Stomach (tissue), 9 donors: Measurements from ENCODE around the gene CUX1. TPM values are rescaled to one million over a fixed set of nuclear protein-coding genes. Genes with fewer than 3 reads are reported as not detected.

ENCODE experiments used
- DNase-seq, 2 donors: peaks; one replicate each; pipeline versions ENCODE4 v3.0.0 to v3.0.0-alpha.2; 2013 to 2019
- H3K27ac ChIP-seq, 5 donors: fragments of 200-600 bp in 4 of 5; sonication (generic) in 4 of 5; one replicate each; pipeline ENCODE4 v1.5.1; 2013 to 2019; ENCODE audit warnings: mild to moderate bottlenecking in 1 of 5, moderate library complexity in 1 of 5
- H3K27me3 ChIP-seq, 3 donors: fragments of 200-600 bp; sonication (generic); one replicate each; pipeline ENCODE4 v1.5.1; 2017 to 2019; ENCODE audit warnings: mixed run types in 1 of 3
- H3K36me3 ChIP-seq, 4 donors: fragments of 200-600 bp; sonication (generic); 1 replicate in 3 of 4; 2 replicates in 1 of 4; pipeline ENCODE4 v1.5.1; 2016 to 2019
- H3K4me1 ChIP-seq, 4 donors: fragments of 200-600 bp; sonication (generic); one replicate each; pipeline ENCODE4 v1.5.1; 2016 to 2019
- H3K4me3 ChIP-seq, 4 donors: fragments of 200-600 bp; sonication (generic) in 3 of 4; one replicate each; pipeline ENCODE4 v1.5.1; 2016 to 2019; ENCODE audit warnings: mild to moderate bottlenecking in 1 of 4
- H3K9me3 ChIP-seq, 4 donors: fragments of 200-600 bp; sonication (generic); one replicate each; pipeline ENCODE4 v1.5.1; 2016 to 2019
- CTCF ChIP-seq, 7 experiments: fragments of 450-650 bp in 4 of 7; fragments of 200-600 bp in 3 of 7; sonication (generic) in 3 of 7; IDR thresholded peaks; one replicate each; pipeline ENCODE4 v1.5.1; 2016 to 2019; ENCODE audit warnings: antibody characterized with exemption in 7 of 7, control low read depth in 2 of 7, mild to moderate bottlenecking in 1 of 7
- EP300 ChIP-seq: sonication (generic); formaldehyde crosslinking; IDR thresholded peaks from one replicate; pipeline ENCODE4 v1.6.1; 2017; ENCODE audit warnings: antibody characterized with exemption
- POLR2A ChIP-seq, 4 donors: fragments of 450-650 bp; IDR thresholded peaks; one replicate each; pipeline ENCODE4 v1.6.1; 2016; ENCODE audit warnings: antibody characterized with exemption in 4 of 4, control low read depth in 2 of 4, mild to moderate bottlenecking in 1 of 4, moderate library complexity in 1 of 4
- POLR2AphosphoS5 ChIP-seq, 3 donors: sonication (generic); formaldehyde crosslinking; IDR thresholded peaks; one replicate each; pipeline ENCODE4 v1.6.1; 2016; ENCODE audit warnings: antibody characterized with exemption in 3 of 3
- WGBS, 5 donors: extraction: QIAGEN DNeasy Blood & Tissue Kit in 3 of 5; methylation state at CpG; one replicate each; pipeline versions ENCODE4 v1.1.5 to v1.1.7; 2013 to 2018; 5-methylcytosine and 5-hydroxymethylcytosine counted together
- intact Hi-C: fragments of 100-400 bp; cut with DNase I; formaldehyde crosslinking; loops from one replicate; pipeline ENCODE4 v1.15.1; 2023; ENCODE audit warnings: low total_unique reads
- polyA plus RNA-seq, 3 donors: library from polyadenylated mRNA; stranded (reverse); fragments of 200-250 nt; gene quantifications; one replicate each; pipeline ENCODE4 v1.2.3, GENCODE V29; 2013
- total RNA-seq, 5 donors: library from RNA; depleted of rRNA; stranded (reverse); fragments of >200 nt; gene quantifications; one replicate each; pipeline versions ENCODE4 v1.1.0 to v1.2.3, GENCODE V29; 2014 to 2016
- donor health status: healthy with polysubstance abuse.
- donor health status: Bipolar disorder and iron deficiency.
- donor health status: healthy.

CUX1 gene
- total and polyA plus RNA-seq, 8 donors = 24.7 to 201 (median 54.7) TPM

GRCh38 chr7:101969997-101970585, 152.7 kb downstream of the CUX1 start:
- Histone ChIP-seq H3K4me1 (peaks cover 0 to 7% (median 3%) of the 10 kb centered on the region in 4 donors), H3K27ac (no peak overlapping the region), H3K36me3 (peaks cover 0 to 12% (median 3%) of the 10 kb centered on the region in 4 donors), H3K27me3 (no peaks in the 10 kb centered on the region), H3K4me3 (no peak overlapping the region), H3K9me3 (no peaks in the 10 kb centered on the region)
- TF ChIP-seq POLR2A (IDR thresholded peaks at IDR 0.05) = no peak
- no peak for TF ChIP-seq CTCF (IDR thresholded peaks at IDR 0.05)
- no peak for TF ChIP-seq EP300
- TF ChIP-seq POLR2AphosphoS5 (IDR thresholded peaks at IDR 0.05) = no peak
- no peak for DNase-seq
- 74 to 82% (median 76%) methylated on average over 10 of the region's 10 CpGs for WGBS, 5 donors
- intact Hi-C loops = no loop called here

- 85 to 92% (median 88%) methylated on average over 4 to 5 of the region's 5 CpGs for WGBS, 5 donors
- H3K27me3 ChIP-seq = no peaks in the 10 kb centered on the region
- DNase-seq = no peak
- intact Hi-C loops = no loop called here
- no peaks in the 10 kb centered on the region for H3K9me3 ChIP-seq
- no peak overlapping the region for H3K4me3 ChIP-seq
- peaks cover 0 to 12% (median 3%) of the 10 kb centered on the region in 4 donors for H3K36me3 ChIP-seq
- TF ChIP-seq POLR2AphosphoS5 (IDR thresholded peaks at IDR 0.05) (no peak), POLR2A (IDR thresholded peaks at IDR 0.05) (no peak), CTCF (IDR thresholded peaks at IDR 0.05) (no peak), EP300 (no peak)
- no peak overlapping the region for H3K27ac ChIP-seq
- H3K4me1 ChIP-seq = peaks cover 0 to 14% (median 9%) of the 10 kb centered on the region in 4 donors
Measured at GRCh38 chr7:101970801-101971200, 153.4 kb downstream of the CUX1 start.

GRCh38 chr7:101971457-101971856, 154.0 kb downstream of the CUX1 start:
- Histone ChIP-seq H3K27me3 (no peaks in the 10 kb centered on the region), H3K9me3 (no peaks in the 10 kb centered on the region), H3K27ac (no peak overlapping the region), H3K4me1 (peaks cover 0 to 18% (median 12%) of the 10 kb centered on the region in 4 donors), H3K36me3 (peaks cover 0 to 12% (median 3%) of the 10 kb centered on the region in 4 donors), H3K4me3 (no peak overlapping the region)
- WGBS, 5 donors = 96 to 100% (median 97%) methylated on average over 3 of the region's 3 CpGs
- DNase-seq = no peak
- TF ChIP-seq POLR2AphosphoS5 (IDR thresholded peaks at IDR 0.05) (no peak), CTCF (IDR thresholded peaks at IDR 0.05) (no peak), POLR2A (IDR thresholded peaks at IDR 0.05) (no peak), EP300 (no peak)
- intact Hi-C loops = no loop called here

- H3K36me3 ChIP-seq = peaks cover 0 to 12% (median 3%) of the 10 kb centered on the region in 4 donors
- H3K4me1 ChIP-seq = peaks cover 0 to 18% (median 12%) of the 10 kb centered on the region in 4 donors
- H3K4me3 ChIP-seq = no peak overlapping the region
- no peaks in the 10 kb centered on the region for H3K9me3 ChIP-seq
- no peak for TF ChIP-seq POLR2AphosphoS5 (IDR thresholded peaks at IDR 0.05)
- no peak for TF ChIP-seq CTCF (IDR thresholded peaks at IDR 0.05)
- no peak for TF ChIP-seq EP300
- TF ChIP-seq POLR2A (IDR thresholded peaks at IDR 0.05) = no peak
- no peak overlapping the region for H3K27ac ChIP-seq
- H3K27me3 ChIP-seq = no peaks in the 10 kb centered on the region
- DNase-seq = no peak
- 87 to 90% (median 88%) methylated on average over 13 to 14 of the region's 14 CpGs for WGBS, 5 donors
- intact Hi-C loops = no loop called here
Measured at GRCh38 chr7:101972627-101973026, 155.2 kb downstream of the CUX1 start.
